Mesendoderm (in vitro differentiated cells): ENCODE results near the gene SULF2.

ENCODE experiments used
- DNase-seq: peaks from one replicate; pipeline ENCODE4 v3.0.0; 2013
- H2AK5ac ChIP-seq: 2 replicates; pipeline ENCODE4 v1.6.1; 2013; ENCODE audit warnings: low read length, inconsistent platforms
- H2BK120ac ChIP-seq: 2 replicates; pipeline ENCODE4 v1.6.1; 2013; ENCODE audit warnings: low read depth, mild to moderate bottlenecking, low read length, moderate library complexity, mixed read lengths
- H2BK15ac ChIP-seq: replicated peaks from 2 replicates; pipeline ENCODE4 v1.6.1; 2013; ENCODE audit warnings: low read depth, mild to moderate bottlenecking, moderate library complexity
- H2BK5ac ChIP-seq: 2 replicates; pipeline ENCODE4 v1.6.1; 2013; ENCODE audit warnings: low read length, inconsistent platforms
- H3K18ac ChIP-seq: 2 replicates; pipeline ENCODE4 v1.6.1; 2013; ENCODE audit warnings: mild to moderate bottlenecking, low read length, mixed read lengths
- H3K23ac ChIP-seq: one replicate; pipeline ENCODE4 v1.6.1; 2013; ENCODE audit warnings: low read length
- H3K27ac ChIP-seq: 2 replicates; pipeline ENCODE4 v1.5.1; 2013; ENCODE audit warnings: low read depth, mild to moderate bottlenecking, inconsistent platforms, low read length, moderate library complexity
- H3K27me3 ChIP-seq: 2 replicates; pipeline ENCODE4 v1.6.1; 2013; ENCODE audit warnings: low read length, control low read depth, mild to moderate bottlenecking, inconsistent platforms; ENCODE audit not compliant: insufficient read depth, poor library complexity
- H3K36me3 ChIP-seq: 2 replicates; pipeline ENCODE4 v1.6.1; 2013; ENCODE audit warnings: low read length, inconsistent platforms; ENCODE audit not compliant: control insufficient read depth, insufficient read depth
- H3K4ac ChIP-seq: one replicate; pipeline ENCODE4 v1.6.1; 2013; ENCODE audit warnings: low read depth, mild to moderate bottlenecking, low read length, moderate library complexity
- H3K4me1 ChIP-seq: 2 replicates; pipeline ENCODE4 v1.6.1; 2013; ENCODE audit warnings: low read depth, low read length, inconsistent platforms; ENCODE audit not compliant: control insufficient read depth
- H3K4me2 ChIP-seq: 2 replicates; pipeline ENCODE4 v1.6.1; 2013; ENCODE audit warnings: low read length
- H3K4me3 ChIP-seq: 2 replicates; pipeline ENCODE4 v1.5.1; 2013; ENCODE audit warnings: mild to moderate bottlenecking, low read length
- H3K56ac ChIP-seq: one replicate; pipeline ENCODE4 v1.6.1; 2013; ENCODE audit warnings: low read length
- H3K79me1 ChIP-seq: 2 replicates; pipeline ENCODE4 v1.6.1; 2013; ENCODE audit warnings: low read length, inconsistent platforms
- H3K79me2 ChIP-seq: 2 replicates; pipeline ENCODE4 v1.6.1; 2013; ENCODE audit warnings: mild to moderate bottlenecking, low read length; ENCODE audit not compliant: control insufficient read depth, insufficient read depth
- H3K9ac ChIP-seq: 2 replicates; pipeline ENCODE4 v1.6.1; 2013; ENCODE audit warnings: low read length, inconsistent platforms
- H4K5ac ChIP-seq: one replicate; pipeline ENCODE4 v1.6.1; 2013; ENCODE audit warnings: low read length
- H4K8ac ChIP-seq: one replicate; pipeline ENCODE4 v1.6.1; 2013; ENCODE audit warnings: low read depth, mild to moderate bottlenecking, control low read depth, low read length, moderate library complexity
- WGBS: extraction: QIAGEN DNeasy Blood & Tissue Kit; methylation state at CpG from one replicate; pipeline ENCODE4 v1.1.7; 2013; ENCODE audit warnings: low lambda C conversion rate, missing lambda C conversion rate; ENCODE audit not compliant: insufficient coverage; ENCODE audit errors: extremely low coverage; 5-methylcytosine and 5-hydroxymethylcytosine counted together

The SULF2 gene

GRCh38 chr20:47648943-47649342, 136.3 kb downstream of the SULF2 start:
- peaks cover 4% of the 10 kb centered on the region for H3K36me3 ChIP-seq
- H3K27ac ChIP-seq, result no peak overlapping the region

GRCh38 chr20:47647994-47648393, 137.3 kb downstream of the SULF2 start:
- Histone ChIP-seq H2BK120ac (no peak overlapping the region), H3K4me1 (no peaks in the 10 kb centered on the region), H2AK5ac (no peak overlapping the region), H3K27me3 (no peaks in the 10 kb centered on the region), H2BK15ac (no peak overlapping the region), H3K56ac (no peak overlapping the region), H3K18ac (no peak overlapping the region), H3K9ac (no peak overlapping the region), H3K4ac (no peak overlapping the region), H4K5ac (no peak overlapping the region), H2BK5ac (no peak overlapping the region), H3K23ac (no peak overlapping the region), H3K27ac (no peak overlapping the region), H3K4me3 (no peak overlapping the region), H3K36me3 (peaks cover 4% of the 10 kb centered on the region), H4K8ac (no peak overlapping the region), H3K79me2 (no peaks in the 10 kb centered on the region), H3K79me1 (no peaks in the 10 kb centered on the region), H3K4me2 (no peak overlapping the region)
- no peak for DNase-seq
- no CpG with 5 or more reads among the region's 7 CpGs for WGBS

More at GRCh38 chr20:47648943-47649342, 136.3 kb downstream of the SULF2 start:
- Histone ChIP-seq H2BK5ac (no peak overlapping the region), H2BK120ac (no peak overlapping the region), H3K4me3 (no peak overlapping the region), H3K4me1 (no peaks in the 10 kb centered on the region), H3K79me1 (no peaks in the 10 kb centered on the region), H4K8ac (no peak overlapping the region), H3K4me2 (no peak overlapping the region), H2AK5ac (no peak overlapping the region), H3K56ac (no peak overlapping the region), H2BK15ac (no peak overlapping the region), H3K79me2 (no peaks in the 10 kb centered on the region), H3K4ac (no peak overlapping the region), H4K5ac (no peak overlapping the region), H3K18ac (no peak overlapping the region), H3K23ac (no peak overlapping the region), H3K27me3 (no peaks in the 10 kb centered on the region), H3K9ac (no peak overlapping the region)
- whole genome bisulfite sequencing, result no CpG with 5 or more reads among the region's 6 CpGs
- DNase-seq, result no peak

GRCh38 chr20:47645632-47646031, 139.6 kb downstream of the SULF2 start:
- no peak overlapping the region for H3K56ac ChIP-seq
- H3K4me3 ChIP-seq, result no peak overlapping the region
- no peaks in the 10 kb centered on the region for H3K27me3 ChIP-seq
- H4K5ac ChIP-seq, result no peak overlapping the region
- H2AK5ac ChIP-seq, result no peak overlapping the region
- H3K18ac ChIP-seq, result no peak overlapping the region
- H3K4me1 ChIP-seq, result no peaks in the 10 kb centered on the region
- no peak overlapping the region for H4K8ac ChIP-seq
- H2BK15ac ChIP-seq, result no peak overlapping the region
- WGBS, result no CpG with 5 or more reads among the region's 2 CpGs
- H3K79me2 ChIP-seq, result no peaks in the 10 kb centered on the region
- H3K27ac ChIP-seq, result no peak overlapping the region
- no peak overlapping the region for H2BK5ac ChIP-seq
- no peak overlapping the region for H3K4me2 ChIP-seq
- DNase-seq, result no peak
- H2BK120ac ChIP-seq, result no peak overlapping the region
- H3K79me1 ChIP-seq, result no peaks in the 10 kb centered on the region
- no peak overlapping the region for H3K23ac ChIP-seq
- H3K9ac ChIP-seq, result no peak overlapping the region
- H3K4ac ChIP-seq, result no peak overlapping the region
- peaks cover 3% of the 10 kb centered on the region for H3K36me3 ChIP-seq

- Histone ChIP-seq H3K4me3 (no peak overlapping the region), H3K79me1 (no peaks in the 10 kb centered on the region), H3K18ac (no peak overlapping the region), H3K56ac (no peak overlapping the region), H3K36me3 (peaks cover 3% of the 10 kb centered on the region), H3K9ac (no peak overlapping the region), H4K5ac (no peak overlapping the region), H4K8ac (no peak overlapping the region), H3K23ac (no peak overlapping the region), H3K4ac (no peak overlapping the region), H2BK5ac (no peak overlapping the region), H2AK5ac (no peak overlapping the region), H3K4me1 (no peaks in the 10 kb centered on the region), H2BK15ac (no peak overlapping the region), H3K27ac (no peak overlapping the region), H3K27me3 (no peaks in the 10 kb centered on the region), H3K79me2 (no peaks in the 10 kb centered on the region), H2BK120ac (no peak overlapping the region), H3K4me2 (no peak overlapping the region)
- no peak for DNase-seq
- no CpG with 5 or more reads among the region's 4 CpGs for WGBS
Measured at GRCh38 chr20:47642624-47643023, 142.7 kb downstream of the SULF2 start.

- Histone ChIP-seq H2BK15ac (no peak overlapping the region), H3K4me2 (no peak overlapping the region), H3K4me1 (no peaks in the 10 kb centered on the region), H3K23ac (no peak overlapping the region), H3K36me3 (peaks cover 3% of the 10 kb centered on the region), H2BK5ac (no peak overlapping the region), H4K8ac (no peak overlapping the region), H2BK120ac (no peak overlapping the region), H3K18ac (no peak overlapping the region), H3K27ac (no peak overlapping the region), H4K5ac (no peak overlapping the region), H2AK5ac (no peak overlapping the region), H3K79me2 (no peaks in the 10 kb centered on the region), H3K9ac (no peak overlapping the region), H3K4me3 (no peak overlapping the region), H3K4ac (no peak overlapping the region), H3K27me3 (no peaks in the 10 kb centered on the region), H3K79me1 (no peaks in the 10 kb centered on the region), H3K56ac (no peak overlapping the region)
- no peak for DNase-seq
- no CpG with 5 or more reads among the region's 4 CpGs for WGBS
Measured at GRCh38 chr20:47642118-47642517, 143.2 kb downstream of the SULF2 start.

- H4K5ac ChIP-seq, result no peak overlapping the region
- no CpG with 5 or more reads among the region's 4 CpGs for WGBS
- H3K79me1 ChIP-seq, result no peaks in the 10 kb centered on the region
- H3K4me2 ChIP-seq, result no peak overlapping the region
- no peak overlapping the region for H2AK5ac ChIP-seq
- no peak for DNase-seq
- H2BK120ac ChIP-seq, result no peak overlapping the region
- peaks cover 1% of the 10 kb centered on the region for H3K36me3 ChIP-seq
- H4K8ac ChIP-seq, result no peak overlapping the region
- no peak overlapping the region for H2BK15ac ChIP-seq
- no peak overlapping the region for H3K4ac ChIP-seq
- no peak overlapping the region for H3K9ac ChIP-seq
- no peaks in the 10 kb centered on the region for H3K79me2 ChIP-seq
- no peak overlapping the region for H2BK5ac ChIP-seq
- H3K23ac ChIP-seq, result no peak overlapping the region
- no peak overlapping the region for H3K4me3 ChIP-seq
- no peak overlapping the region for H3K56ac ChIP-seq
- H3K27ac ChIP-seq, result no peak overlapping the region
- no peak overlapping the region for H3K18ac ChIP-seq
- H3K27me3 ChIP-seq, result no peaks in the 10 kb centered on the region
- H3K4me1 ChIP-seq, result no peaks in the 10 kb centered on the region
Measured at GRCh38 chr20:47638851-47639250, 146.4 kb downstream of the SULF2 start.
